Right kidney (tissue), 1 donor: ENCODE measurements around the gene FOXN3.

Source experiments
- DNase-seq: peaks from one replicate; pipeline ENCODE4 v3.0.0-alpha.2; 2016

Gene FOXN3

DNA sequence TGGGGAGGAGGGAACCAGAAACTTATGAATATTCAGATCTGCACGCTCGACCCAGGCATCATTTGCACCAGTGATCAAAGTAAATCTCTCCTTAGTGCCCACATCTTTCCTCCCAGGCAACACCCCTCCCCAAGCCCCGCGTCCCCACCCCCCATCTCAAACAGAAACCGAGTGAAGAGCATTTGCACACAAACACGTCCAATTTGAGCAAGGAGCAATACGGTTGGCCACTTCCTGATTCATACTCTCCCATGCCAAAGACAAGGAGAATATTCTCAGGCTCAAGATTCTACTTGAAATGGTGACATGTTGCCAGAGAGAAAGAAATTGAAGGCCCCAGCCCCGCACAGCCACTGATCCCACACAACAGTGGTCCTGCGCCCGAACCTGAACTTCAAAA, 7.1 kb downstream of the FOXN3 start:
- DNase-seq = no peak

DNA sequence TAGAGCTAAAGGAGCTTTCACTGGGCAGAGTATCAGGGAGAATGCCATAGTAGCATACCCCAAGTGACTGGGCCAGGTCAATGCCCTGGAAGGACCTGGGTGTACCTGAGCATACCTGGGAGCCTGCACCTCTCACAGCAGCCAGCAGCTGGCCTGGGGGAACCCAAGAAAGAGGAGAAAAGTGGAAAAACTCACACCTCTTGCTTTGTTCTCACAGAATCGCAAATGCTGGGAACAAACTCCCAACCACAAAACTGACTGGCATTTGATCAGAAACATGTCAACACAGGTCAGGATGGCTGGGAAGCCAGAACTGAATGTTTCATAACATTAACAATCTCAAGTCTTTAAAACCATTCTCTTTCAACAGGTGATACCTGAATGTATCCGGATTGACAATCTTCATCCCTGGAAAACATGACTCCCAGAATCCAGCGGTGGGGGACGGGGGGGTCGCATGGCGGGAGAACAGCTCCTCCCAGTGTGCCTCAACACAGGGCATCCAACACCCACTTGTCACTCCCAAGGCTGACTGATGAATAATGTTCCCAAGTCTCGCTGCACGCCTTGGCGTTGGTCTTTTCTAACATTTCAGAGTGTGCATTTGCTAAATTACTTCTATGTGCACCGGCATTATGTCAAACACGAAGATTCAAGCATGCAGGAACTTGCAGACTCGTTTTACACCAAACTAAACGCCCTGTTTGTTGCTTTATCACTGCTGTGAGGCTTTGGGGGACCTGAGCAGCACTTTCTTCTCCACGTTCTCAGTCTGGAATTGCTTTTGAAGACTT, 7.9 kb downstream of the FOXN3 start:
- no peak for DNase-seq

DNA sequence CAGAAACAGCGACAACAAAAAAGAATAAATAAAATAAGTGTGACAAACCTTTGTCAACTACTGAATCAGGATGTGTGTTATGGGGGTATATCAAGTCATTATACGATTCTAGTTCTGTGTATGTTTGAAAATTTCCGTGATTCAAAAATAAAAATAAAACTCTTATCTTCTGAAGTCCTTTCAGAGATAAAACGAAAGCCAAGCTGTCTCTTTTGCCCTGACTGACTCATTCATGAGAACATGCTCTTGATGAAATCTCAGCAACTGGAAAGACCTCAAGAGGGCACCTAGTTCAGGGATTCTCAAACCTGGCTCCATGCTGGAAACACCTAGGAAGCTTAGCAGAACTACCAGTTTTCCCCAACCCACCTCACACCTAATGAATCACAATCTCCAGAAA, 9.2 kb downstream of the FOXN3 start:
- DNase-seq = no peak

DNA sequence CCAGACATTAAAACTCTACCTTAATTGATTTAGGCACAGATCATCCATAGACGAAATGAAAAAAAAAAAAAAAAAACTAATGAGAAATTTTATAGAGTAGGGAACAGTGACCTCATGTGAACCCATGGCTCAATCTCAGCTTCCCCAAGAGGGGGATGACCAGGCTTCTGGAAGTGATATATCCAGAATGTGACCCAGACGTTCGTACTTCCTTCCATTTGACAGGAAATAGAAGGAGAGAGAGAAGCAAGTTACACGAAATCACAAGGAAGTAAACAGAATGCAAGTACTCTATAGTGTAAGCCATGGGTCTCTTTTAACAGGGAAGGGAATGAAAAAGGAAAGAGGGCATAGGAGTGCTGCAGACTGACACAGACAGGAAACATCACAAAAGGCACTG, 10.1 kb downstream of the FOXN3 start:
- DNase-seq = no peak

DNA sequence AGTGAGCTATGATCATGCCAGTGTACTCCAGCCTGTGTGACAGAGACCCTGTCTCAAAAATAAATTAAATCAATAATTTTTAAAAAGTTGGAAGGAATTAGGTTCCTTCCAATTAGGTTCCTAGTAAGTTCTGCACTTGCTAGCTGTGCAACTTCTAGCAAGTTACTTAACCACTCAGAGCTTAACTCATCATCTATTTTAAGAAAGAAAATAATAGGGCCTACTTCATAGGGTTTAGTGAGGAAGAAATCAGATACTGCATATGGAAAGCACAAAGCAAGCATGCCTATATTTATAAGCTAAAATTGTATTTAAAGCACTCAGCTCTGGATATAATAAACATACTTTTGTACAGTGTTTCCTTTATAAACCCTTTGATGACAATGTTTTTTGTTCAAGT, 10.7 kb downstream of the FOXN3 start:
- no peak for DNase-seq

DNA sequence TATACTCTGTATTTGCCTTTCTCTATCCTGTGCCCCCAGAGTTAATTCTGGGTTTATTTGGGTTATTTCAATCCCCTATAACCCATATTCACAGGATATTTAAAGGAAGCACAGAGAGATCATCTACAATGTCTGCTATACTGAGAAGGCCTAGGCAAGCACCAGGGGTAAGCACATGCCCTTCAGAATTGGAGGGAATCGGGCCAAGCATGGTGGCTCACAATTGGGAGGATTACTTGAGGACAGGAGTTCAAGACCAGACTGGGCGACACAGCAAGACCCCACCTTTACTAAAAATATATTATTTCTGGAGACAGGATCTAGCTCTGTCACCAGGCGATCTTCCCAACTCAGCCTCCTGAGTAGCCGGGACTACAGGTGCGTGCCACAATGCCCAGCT, 11.3 kb downstream of the FOXN3 start:
- DNase-seq = no peak

DNA sequence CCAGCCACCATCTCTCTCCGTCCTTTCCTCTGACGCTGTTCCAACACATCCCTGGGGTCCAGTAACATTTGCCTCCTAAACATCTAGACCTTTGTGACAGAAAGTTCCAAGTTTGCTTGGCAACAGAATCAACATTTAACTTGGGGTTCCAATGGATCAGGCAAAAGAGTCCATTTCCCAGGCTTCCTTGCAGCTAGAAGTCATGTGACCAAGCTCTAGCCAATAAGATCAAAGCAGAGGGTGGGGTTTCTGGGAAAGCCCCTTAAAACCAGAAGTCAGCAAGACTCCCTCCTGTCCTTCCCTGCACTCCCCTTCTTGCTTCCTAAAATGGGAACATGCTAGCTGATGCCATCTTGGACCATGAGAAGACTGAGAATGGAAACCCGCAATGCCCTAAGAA, 14.7 kb downstream of the FOXN3 start:
- DNase-seq = no peak

DNA sequence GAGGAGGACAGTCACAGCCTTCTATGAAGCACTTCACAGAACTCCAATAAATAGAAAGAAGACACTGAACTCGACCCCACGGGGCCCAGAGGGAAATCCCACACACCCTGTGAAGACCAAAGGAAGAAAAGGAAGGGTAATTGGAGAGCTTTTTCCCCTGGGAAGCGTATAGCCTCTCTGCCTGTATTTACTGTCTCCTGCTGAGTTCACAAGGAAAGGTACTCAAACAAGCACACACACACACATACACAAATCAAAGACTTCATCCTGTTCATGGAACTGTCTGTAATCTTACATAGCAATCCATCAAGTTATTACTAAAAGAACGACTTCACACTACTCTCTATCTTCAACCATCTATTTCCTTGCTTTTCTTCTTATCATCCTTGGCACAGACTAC, 15.3 kb downstream of the FOXN3 start:
- DNase-seq = no peak

DNA sequence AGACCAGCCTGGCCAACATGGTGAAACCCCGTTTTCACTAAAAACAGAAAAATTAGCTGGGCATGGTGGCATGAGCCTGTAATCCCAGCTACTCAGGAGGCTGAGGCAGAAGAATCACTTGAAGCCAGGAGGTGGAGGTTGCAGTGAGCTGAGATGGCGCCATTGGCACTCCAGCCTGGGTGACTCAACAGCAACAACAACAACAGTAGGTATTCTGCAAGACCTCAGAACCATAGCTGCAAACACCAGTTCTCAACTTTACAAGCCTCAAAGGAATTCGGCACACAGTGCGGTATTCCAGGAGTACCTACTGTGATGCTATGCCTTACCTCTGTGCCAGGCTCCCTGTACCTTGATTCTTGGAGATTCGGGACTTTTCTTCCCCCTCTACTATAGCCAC, 15.8 kb downstream of the FOXN3 start:
- DNase-seq = no peak

DNA sequence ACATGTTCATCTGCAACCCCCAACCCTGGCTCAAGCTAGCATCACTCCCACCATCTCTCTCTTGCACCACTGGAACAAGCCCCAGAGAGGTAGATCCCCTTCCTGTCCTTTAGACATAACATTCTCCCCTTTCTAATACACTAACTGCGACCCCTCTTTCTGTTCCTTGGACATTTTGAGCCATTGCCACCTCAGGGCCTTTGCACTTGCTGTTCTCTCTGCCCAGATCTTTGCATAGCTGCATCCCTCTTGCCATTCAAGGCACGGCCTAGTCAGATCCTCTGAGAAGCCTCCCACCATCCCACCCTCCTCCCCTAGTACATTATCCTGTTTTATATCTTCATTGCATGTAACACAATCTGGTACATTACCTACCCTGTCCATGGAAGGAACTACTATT, 16.5 kb downstream of the FOXN3 start:
- no peak for DNase-seq

DNA sequence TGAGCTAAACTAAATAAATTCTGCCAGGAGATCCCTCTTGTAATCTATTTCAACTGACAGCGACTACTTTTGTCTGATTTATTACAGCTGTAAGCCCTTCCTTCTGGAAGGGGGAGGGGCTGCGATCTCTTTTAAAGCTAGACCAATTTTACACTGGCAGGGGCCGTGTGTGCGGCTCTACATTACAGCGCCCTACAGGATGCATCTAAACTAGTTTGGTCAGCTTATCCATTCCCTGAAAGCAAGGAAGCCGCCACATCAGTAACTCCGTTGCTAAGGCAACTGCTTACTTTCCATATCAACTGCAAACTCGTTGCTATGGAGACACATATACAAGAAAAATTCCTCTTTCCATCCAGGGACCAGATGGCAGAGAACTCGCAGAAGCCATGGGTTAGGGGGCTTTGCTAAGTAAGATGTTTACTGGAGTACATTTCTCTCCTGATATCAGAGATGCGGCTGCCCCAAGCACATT, 17.4 kb downstream of the FOXN3 start:
- DNase-seq = peak; percentile 31

DNA sequence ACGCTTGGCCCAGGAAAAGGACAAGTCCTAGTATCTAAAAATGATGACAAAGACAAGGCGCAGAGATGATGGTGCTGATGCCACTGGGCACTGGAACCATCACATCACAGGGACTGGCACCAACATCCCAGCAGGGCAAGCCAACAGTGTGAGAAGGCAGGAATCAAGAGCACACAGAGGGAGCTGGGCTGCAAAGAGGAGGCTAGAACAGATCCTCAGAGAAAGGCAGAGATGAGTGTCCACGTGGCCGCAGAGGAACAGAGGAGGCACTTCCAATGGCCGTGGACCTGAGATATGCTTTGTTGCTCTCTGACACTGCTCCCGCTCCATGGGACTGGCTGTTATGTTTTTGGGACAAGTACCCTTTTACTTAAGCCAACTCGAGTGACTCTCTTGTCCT, 17.9 kb downstream of the FOXN3 start:
- DNase-seq = no peak

DNA sequence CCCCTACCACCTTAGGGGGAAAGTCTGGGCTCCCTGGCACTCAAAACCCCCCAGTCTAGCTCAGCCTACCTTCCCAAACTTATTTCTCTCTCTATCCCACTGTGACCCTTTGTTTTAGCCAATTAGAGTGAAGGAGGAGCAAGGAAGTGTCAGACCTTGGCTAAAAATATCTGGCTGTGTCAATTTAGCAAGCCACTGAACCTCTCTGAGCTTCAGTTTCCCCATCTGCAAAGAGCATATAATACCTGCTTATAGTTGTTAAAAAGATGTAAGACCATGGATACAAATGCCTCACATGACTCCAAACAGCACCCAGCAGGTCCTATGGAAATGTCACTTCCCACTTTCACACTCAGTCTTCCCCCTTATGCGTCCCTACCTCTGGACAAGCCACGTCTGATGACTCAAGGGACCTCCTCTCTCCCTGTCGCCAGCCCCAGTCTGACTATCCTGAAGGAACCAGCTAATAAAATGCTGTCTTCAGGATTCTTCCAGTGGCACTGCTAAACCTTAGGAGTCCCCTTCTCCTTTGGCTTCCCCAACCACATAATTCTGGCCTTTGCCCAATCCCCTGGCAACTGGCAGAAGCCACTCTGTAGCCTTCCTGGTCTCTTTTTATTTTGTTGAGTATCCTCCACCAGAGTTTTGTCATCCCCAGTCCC, 19.3 kb downstream of the FOXN3 start:
- no peak for DNase-seq

DNA sequence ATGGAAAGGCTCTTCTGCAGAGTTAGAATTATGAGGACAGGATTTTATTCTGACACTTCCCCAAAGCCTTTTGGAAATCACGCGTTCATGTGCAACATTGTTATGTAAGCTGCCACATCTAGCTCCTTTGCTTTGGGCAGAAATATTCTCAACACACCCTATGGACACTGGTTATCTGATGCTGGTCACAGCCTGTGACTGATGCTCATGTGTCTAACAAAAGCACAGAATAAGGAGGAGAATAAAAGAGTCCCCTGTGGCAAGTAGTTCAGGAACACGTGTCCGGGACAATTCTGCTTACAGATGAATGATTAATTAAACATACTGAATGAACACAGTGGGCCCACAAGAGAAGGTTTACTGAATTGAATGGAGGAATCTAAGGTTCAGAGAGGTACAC, 22.1 kb downstream of the FOXN3 start:
- DNase-seq = no peak

DNA sequence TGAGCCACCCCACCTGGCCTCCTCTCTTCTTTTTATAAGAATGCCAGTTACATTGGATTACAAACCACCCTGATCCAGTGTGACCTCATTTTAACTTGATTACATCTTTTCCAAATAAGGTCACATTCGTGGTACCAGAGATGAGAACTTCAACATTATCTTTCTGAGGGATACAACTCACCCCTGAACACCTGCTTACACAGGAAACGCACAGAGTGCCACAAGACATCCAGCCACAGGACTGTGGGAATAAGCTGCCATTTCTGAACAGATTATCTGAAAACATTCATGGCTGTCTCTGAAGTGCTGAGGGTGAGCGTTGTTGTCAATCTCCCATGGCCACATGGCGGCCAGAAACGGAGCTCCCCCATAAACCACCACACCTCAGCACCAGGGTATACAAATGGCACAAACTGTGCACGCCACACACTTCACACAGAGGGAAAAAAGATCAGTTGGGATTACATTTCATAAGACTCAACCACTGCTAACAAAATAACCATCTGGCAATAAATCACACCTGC, 23.7 kb downstream of the FOXN3 start:
- DNase-seq = no peak

DNA sequence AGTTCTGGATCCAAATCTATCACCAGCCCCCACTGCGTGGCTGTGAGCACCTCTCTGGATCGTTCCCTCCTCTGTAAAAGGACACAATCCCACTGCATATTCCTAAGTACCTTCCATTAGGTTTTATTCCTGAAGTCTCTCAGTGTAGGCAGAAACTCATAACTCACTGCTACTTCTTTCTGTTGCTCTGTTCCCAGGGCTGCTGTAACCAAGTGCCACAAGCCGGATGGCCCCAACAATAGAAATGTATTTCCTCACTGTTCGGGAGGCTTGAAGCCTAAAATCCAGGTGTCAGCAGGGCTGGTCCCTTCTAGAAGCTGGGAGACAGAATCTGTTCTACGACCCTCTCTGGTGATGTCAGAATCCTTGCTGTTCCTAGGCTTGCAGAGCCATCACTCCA, 24.9 kb downstream of the FOXN3 start:
- DNase-seq = no peak

DNA sequence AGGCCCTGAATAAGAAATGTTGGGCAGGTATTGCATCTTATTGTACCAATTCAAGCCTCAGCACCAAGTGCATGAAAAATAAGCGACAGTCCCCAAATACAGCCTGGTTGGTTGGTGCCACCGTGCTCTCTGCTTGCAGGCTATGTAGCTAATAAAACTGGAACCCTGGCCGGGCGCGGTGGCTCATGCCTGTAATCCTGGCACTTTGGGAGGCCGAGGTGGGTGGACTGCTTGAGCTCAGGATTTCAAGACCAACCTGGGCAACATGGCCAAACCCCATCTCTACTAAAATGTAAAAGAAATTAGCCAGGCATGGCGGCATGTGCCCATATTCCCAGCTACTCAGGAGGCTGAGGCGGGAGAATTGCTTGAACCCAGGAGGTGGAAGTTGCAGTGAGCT, 25.5 kb downstream of the FOXN3 start:
- no peak for DNase-seq

DNA sequence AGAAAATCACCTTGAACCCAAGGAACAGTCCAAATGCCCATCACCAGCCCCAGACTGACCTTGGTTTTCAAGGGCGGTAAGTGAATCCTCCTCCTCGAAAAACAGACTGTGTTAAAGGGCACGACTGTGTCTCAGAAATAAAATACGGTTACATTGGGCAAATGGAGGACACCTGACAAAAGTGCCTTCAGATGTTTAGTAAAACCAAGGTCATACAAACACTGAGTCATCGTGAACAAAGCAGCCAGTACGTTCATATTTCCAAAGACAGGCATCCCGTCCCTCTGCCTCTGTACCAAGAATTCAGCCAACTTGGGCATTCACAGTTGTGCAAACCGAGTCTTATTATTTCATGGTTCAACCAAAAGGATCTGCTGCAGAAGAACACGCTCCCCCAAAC, 25.9 kb downstream of the FOXN3 start:
- DNase-seq = no peak

DNA sequence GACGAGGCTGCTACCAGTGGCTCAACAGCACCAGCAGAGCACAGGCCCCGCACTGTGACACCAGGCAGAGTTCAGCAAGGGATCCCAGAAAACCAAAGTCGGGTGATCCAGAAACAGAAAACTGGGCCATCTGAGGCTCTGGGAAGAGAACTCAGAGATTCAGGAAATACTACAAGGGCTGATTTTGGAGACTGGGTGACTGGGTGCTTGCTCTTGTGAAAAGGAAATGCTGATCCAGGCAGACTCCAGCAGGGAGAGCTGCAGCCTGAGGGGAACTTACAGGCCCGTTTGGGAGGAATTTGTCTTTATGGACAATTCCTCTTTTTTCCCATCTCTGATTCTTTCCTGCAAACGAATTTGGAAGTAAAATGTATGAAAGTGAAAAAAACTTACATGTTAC, 28.2 kb downstream of the FOXN3 start:
- DNase-seq = no peak

DNA sequence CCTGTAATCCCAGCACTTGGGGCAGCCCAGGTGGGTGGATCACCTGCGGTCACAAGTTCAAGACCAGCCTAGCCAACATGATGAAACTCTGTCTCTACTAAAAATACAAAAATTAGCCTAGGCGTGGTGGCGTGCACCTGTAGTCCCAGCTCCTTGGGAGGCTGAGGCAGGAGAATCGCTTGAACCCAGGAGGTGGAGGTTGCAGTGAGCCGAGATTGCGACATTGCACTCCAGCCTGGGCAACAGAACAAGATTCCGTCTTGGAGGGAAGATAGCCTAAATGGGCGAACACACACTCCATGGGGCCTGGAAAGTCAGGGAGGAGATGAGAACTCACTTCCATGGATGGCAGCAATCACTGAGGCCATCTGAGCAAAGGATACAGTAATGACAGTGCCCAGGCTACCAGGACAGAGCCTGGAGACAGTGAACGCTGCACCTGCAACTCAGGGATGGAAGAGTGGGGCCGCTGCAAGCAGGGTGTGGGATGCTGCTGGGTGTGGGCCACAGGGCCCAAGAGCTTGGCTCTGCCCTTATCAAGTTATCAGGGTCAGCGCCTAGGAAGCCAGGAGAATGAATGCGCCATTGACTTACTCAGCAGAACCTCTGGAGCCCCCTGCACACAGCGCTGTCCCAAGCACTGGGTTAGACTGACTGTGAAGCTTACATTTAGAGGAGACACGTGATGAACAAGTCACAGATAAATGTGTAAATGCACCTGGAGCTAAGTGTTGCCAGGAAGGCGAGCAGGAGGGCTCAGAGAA, 28.9 kb downstream of the FOXN3 start:
- no peak for DNase-seq

DNA sequence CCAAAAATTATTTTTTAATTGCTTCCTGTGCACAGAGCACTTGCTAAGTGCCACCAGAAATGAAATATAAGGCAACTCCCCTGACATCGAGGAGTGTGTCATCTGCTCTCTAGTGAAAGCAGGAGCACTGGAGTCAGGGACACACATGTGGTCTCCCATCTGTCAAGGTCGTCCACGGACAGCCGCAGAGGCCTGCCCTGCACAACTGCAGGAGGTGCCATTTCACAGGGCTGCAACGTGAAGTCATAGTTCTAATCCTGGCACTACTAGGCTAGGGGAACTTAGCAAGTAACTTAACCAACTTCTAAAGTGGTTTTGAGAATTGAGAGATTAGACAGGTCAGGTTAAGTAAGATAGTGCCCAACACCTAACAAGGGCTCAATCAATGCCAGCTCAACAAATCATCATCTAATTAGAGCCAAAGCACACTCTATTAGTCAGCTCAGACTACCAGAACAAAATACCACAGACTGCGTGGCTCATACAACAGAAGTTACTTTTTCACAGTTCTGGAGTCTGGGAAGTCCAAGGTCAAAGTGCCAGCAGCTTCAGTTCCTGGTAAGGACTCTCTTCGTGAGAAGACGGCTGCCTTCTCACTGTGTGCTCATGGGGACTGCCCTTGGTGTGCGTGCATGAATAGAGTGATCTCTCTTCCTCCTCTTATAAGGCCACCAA, 30.7 kb downstream of the FOXN3 start:
- DNase-seq = no peak

DNA sequence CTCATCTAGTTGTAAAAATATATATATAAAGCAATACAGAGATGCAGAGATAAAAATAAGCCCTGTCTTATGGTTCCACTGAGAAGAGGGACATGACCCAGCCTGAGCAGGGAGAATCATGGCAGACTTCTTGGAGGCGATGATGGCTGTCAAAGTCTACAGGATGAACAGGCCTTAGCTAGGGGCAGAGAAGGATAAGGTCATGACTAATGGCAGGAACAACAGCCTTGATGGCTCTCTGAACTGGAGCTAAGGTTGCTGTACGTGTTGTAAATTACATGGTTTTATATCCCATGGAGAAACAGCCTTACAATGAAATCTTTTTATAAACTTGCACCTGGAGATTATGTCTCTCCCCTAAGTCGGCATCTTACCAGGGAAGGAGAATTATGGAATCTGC, 32.4 kb downstream of the FOXN3 start:
- DNase-seq = no peak

DNA sequence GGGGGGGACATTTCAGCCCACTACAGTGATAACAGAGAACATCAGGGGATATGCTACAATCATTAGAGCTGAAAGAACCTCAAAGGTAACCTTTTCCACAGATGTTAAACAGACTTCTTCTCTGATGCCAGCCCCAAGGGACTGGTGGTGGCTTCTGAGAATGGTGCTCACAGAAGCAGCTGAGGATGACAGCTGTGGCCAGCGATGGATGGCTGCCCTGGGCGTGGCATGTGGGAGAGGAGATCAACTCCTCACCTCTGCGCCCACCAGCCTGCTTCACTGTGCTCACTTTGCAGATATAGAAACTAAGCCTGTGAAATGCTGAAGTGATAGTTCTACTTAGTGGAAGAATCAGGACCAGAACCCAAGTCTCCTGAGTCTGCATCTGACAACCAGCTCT, 33.0 kb downstream of the FOXN3 start:
- no peak for DNase-seq
